Breast epithelium (tissue), 4 donors: Measurements from ENCODE around the gene RPS28. TPM values are rescaled to one million over a fixed set of nuclear protein-coding genes. Genes with fewer than 3 reads are reported as not detected.

Source experiments
- DNase-seq, 2 donors: peaks; one replicate each; pipeline ENCODE4 v3.0.0-alpha.2; 2019; ENCODE audit warnings: low spot score in 2 of 2
- H3K27ac ChIP-seq, 2 donors: fragments of 200-600 bp; sonication (generic) in 1 of 2; one replicate each; pipeline ENCODE4 v1.5.1; 2016 to 2019; ENCODE audit warnings: mild to moderate bottlenecking in 1 of 2
- H3K27me3 ChIP-seq, 2 donors: fragments of 200-600 bp; sonication (generic) in 1 of 2; one replicate each; pipeline versions ENCODE4 v1.5.1 to v1.6.0; 2017 to 2019; ENCODE audit warnings: control low read depth in 1 of 2, mild to moderate bottlenecking in 1 of 2
- H3K36me3 ChIP-seq: fragments of 200-600 bp; one replicate; pipeline ENCODE4 v1.5.1; 2019
- H3K4me1 ChIP-seq, 2 donors: fragments of 200-600 bp; sonication (generic); one replicate each; pipeline ENCODE4 v1.5.1; 2016 to 2019; ENCODE audit warnings: control low read depth in 1 of 2
- H3K4me3 ChIP-seq, 3 donors: fragments of 200-600 bp; sonication (generic); 1 replicate in 2 of 3; 2 replicates in 1 of 3; pipeline ENCODE4 v1.5.1; 2016 to 2019; ENCODE audit warnings: mild to moderate bottlenecking in 3 of 3, moderate library complexity in 2 of 3
- H3K9me3 ChIP-seq, 2 donors: fragments of 200-600 bp; sonication (generic) in 1 of 2; one replicate each; pipeline ENCODE4 v1.5.1; 2016 to 2019; ENCODE audit warnings: control low read depth in 1 of 2
- CTCF ChIP-seq, 3 donors: fragments of 450-650 bp; IDR thresholded peaks; one replicate each; pipeline ENCODE4 v1.5.1; 2016 to 2017; ENCODE audit warnings: antibody characterized with exemption in 3 of 3, mild to moderate bottlenecking in 3 of 3, moderate library complexity in 3 of 3
- POLR2A ChIP-seq: fragments of 450-650 bp; IDR thresholded peaks from one replicate; pipeline ENCODE4 v1.6.1; 2016; ENCODE audit warnings: antibody characterized with exemption, mild to moderate bottlenecking, moderate library complexity
- POLR2AphosphoS5 ChIP-seq, 3 donors: sonication (generic); formaldehyde crosslinking; IDR thresholded peaks; one replicate each; pipeline ENCODE4 v1.6.1; 2017; ENCODE audit warnings: antibody characterized with exemption in 3 of 3
- intact Hi-C: fragments of 100-400 bp; cut with DNase I; formaldehyde crosslinking; loops from one replicate; pipeline ENCODE4 v1.15.1; 2023; ENCODE audit warnings: low total_unique reads
- total RNA-seq, 3 donors: library from RNA; depleted of rRNA; stranded (reverse); fragments of >200 nt; gene quantifications; one replicate each; pipeline ENCODE4 v1.1.0, GENCODE V29; 2016

Gene RPS28
- total RNA-seq, 3 donors from 2014 or later: 676 to 1,337 (median 789) TPM

- Histone ChIP-seq H3K4me1 (peaks cover 7 to 8% of the 10 kb centered on the region in 2 donors), H3K36me3 (no peaks in the 10 kb centered on the region), H3K9me3 (no peaks in the 10 kb centered on the region), H3K27ac (no peak overlapping the region), H3K27me3 (peaks cover 10 to 31% of the 10 kb centered on the region in 2 donors), H3K4me3 (no peak overlapping the region)
- TF ChIP-seq POLR2AphosphoS5 (IDR thresholded peaks at IDR 0.05) (no peak), CTCF (IDR thresholded peaks at IDR 0.05) (no peak), POLR2A (no peak)
- DNase-seq: no peak
- intact Hi-C loops: no loop called here
Measured at GRCh38 chr19:8331263-8331845, 10.1 kb downstream of the RPS28 start.

GRCh38 chr19:8332976-8333766 lies 11.9 kb downstream of the RPS28 start:
- Histone ChIP-seq H3K36me3 (no peaks in the 10 kb centered on the region), H3K4me1 (peaks cover 7 to 8% of the 10 kb centered on the region in 2 donors), H3K27ac (no peak overlapping the region), H3K27me3 (peaks cover 10 to 35% of the 10 kb centered on the region in 2 donors), H3K4me3 (peak overlapping the region in 2 of 3 donors; percentile 18 to 70), H3K9me3 (no peaks in the 10 kb centered on the region)
- DNase-seq: no peak
- intact Hi-C loops: no loop called here
- TF ChIP-seq CTCF (IDR thresholded peaks at IDR 0.05) (no peak), POLR2AphosphoS5 (IDR thresholded peaks at IDR 0.05) (no peak), POLR2A (no peak)

DNA sequence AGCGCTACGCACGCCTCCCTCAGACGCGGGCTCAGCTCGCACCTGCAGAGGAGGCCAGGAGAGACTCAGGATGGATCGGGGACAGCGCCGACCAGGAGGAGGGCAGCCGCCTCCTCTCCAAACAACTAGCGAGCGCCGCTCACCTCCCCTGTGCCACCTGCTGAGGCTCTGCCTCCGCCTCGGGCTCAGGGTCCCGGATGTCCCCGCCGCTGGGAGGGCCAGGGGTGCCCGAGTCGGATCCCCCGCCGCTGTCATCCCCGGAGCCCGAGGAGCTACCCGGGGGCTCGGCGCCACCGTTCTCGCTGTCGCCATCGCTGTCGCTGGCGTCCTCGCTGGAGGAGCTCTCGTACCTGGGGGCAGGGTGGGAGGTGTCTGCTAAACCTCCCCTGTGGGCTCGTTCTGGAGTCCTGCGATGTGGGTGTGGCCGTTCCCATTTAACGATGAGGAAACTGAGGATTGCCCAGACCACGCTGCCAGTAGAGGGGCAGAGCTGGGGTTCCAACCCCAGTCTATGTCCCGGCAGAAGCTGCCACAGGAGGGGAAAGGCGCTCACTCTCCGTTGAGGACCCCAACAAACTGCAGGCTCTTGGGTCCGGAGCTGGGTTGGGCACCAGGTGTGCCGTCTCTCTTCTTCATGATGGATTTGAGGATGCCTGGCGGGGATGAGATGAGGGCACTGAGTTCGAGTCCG lies 12.6 kb downstream of the RPS28 start:
- H3K4me1 ChIP-seq: peaks cover 7 to 8% of the 10 kb centered on the region in 2 donors
- no peaks in the 10 kb centered on the region for H3K36me3 ChIP-seq
- no peak for TF ChIP-seq POLR2A
- no peak for TF ChIP-seq CTCF (IDR thresholded peaks at IDR 0.05)
- TF ChIP-seq POLR2AphosphoS5 (IDR thresholded peaks at IDR 0.05): no peak
- intact Hi-C loops: no loop called here
- DNase-seq: no peak
- peaks cover 10 to 35% of the 10 kb centered on the region in 2 donors for H3K27me3 ChIP-seq
- no peak overlapping the region for H3K27ac ChIP-seq
- no peaks in the 10 kb centered on the region for H3K9me3 ChIP-seq
- peak overlapping the region in 2 of 3 donors; percentile 18 to 70 for H3K4me3 ChIP-seq

DNA sequence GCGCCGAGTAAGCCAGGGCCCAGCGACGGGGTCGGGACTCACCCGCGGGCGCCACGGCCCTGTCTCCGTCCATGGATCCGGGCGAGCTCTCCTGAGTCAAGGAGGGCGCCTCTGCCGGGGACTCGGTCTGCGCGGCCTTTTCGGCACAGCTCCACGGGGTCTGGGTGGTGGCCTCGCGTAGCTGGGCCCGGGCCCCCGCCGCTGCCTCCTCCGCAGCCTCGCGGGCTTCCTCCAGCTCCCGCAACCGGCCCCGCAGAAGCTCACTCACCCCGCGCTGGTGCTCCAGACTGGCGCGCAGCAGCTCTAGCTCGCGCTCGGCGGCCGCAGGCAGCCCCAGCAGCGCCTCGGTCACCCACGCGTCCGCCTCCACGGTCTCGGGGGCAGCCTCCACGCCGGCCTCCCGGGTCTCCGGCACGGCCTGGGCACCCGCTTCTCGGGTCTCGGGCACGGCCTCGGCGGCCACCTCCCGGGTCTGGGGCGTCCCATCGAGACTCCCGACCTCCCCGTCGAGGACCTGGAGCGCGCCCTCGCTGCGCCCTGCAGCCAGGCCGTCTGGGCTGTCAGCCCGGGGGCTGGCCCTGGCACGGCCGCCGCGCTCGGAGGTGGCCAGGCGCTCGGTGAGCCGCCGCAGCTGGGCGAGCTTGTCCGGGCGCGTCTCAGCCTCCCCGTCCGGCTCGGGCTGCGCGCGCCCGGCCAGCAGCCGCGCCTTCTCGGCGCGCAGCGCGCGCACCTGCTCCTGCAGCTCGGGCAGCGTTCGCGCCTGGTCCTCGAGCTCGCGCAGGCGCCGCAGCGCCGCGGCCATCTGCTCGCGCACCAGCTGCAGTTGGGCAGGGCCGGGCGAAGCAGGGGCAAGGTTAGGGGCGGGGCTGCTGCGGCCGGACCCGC lies 13.4 kb downstream of the RPS28 start:
- H3K36me3 ChIP-seq: no peaks in the 10 kb centered on the region
- H3K9me3 ChIP-seq: no peaks in the 10 kb centered on the region
- DNase-seq: no peak
- peak overlapping the region; percentile 1 to 70 (median 46) for H3K4me3 ChIP-seq
- peaks cover 7 to 8% of the 10 kb centered on the region in 2 donors for H3K4me1 ChIP-seq
- intact Hi-C loops: no loop called here
- no peak overlapping the region for H3K27ac ChIP-seq
- TF ChIP-seq POLR2AphosphoS5 (IDR thresholded peaks at IDR 0.05): no peak
- TF ChIP-seq POLR2A: no peak
- TF ChIP-seq CTCF (IDR thresholded peaks at IDR 0.05): no peak
- H3K27me3 ChIP-seq: peaks cover 10 to 35% of the 10 kb centered on the region in 2 donors
